GM12878 (cell line): Measurements from ENCODE around the gene NEK10. TPM values are rescaled to one million over a fixed set of nuclear protein-coding genes. Genes with fewer than 3 reads are reported as not detected.

Source experiments
- ATAC-seq: fragments of 200-7000 bp; cut with Tn5 transposase; 3 replicates; pipeline ENCODE4 v1.9.1; 2020; ENCODE audit warnings: mild to moderate bottlenecking, moderate library complexity
- BruUV-seq: library from RNA; stranded (reverse); fragments of 400-500 nt; replicated peaks from 2 replicates; lab custom pipeline; 2021; lab: Mats Ljungman, UMichigan
- CTCF ChIA-PET: fragments of 300-600 bp; sonication (Branson Sonifier 250); formaldehyde crosslinking; extraction: SDS; loops from one replicate; lab custom pipeline; 2021; ENCODE audit warnings: inconsistent platforms; lab: Yijun Ruan, JAX
- POLR2A ChIA-PET: fragments of 350-600 bp; formaldehyde crosslinking; extraction: SDS; loops from one replicate; lab custom pipeline; 2021; ENCODE audit warnings: inconsistent platforms; lab: Charles Lee
- RAD21 ChIA-PET: fragments of 300-600 bp; sonication (Branson Sonifier 250); formaldehyde crosslinking; loops from one replicate; lab custom pipeline; 2023; ENCODE audit warnings: antibody characterized with exemption; ENCODE audit not compliant: unreplicated experiment; lab: Charles Lee
- SMC1A ChIA-PET: fragments of 300-600 bp; sonication (Branson Sonifier 250); formaldehyde crosslinking; loops from one replicate; lab custom pipeline; 2023; ENCODE audit not compliant: unreplicated experiment, uncharacterized antibody; lab: Charles Lee
- DNase-seq: peaks from one replicate; pipeline ENCODE4 v3.0.0-alpha.2; 2011; ENCODE audit warnings: low read depth, low spot score
- FAIRE-seq: peaks from 3 replicates; lab custom pipeline; 2011; peaks lifted over from hg19 to GRCh38; lab: Jason Lieb, UNC
- H2AFZ ChIP-seq: 2 replicates; pipeline ENCODE4 v1.6.0; 2011; ENCODE audit warnings: low read depth, low read length, control low read depth; ENCODE audit not compliant: control insufficient read depth
- H3K27ac ChIP-seq: 2 replicates; pipeline ENCODE4 v1.5.1; 2011; ENCODE audit warnings: control low read depth; ENCODE audit not compliant: control insufficient read depth, insufficient read depth
- H3K27me3 ChIP-seq, 2 experiments: replicated peaks in 1 of 2; 2 replicates each; pipeline versions ENCODE4 v1.6.0 to v1.6.1; 2011; ENCODE audit warnings: low read length in 1 of 2; ENCODE audit not compliant: control insufficient read depth in 2 of 2, insufficient read depth in 2 of 2
- H3K36me3 ChIP-seq, 2 experiments: 2 replicates each; pipeline ENCODE4 v1.5.1; 2011; ENCODE audit warnings: low read length in 1 of 2; ENCODE audit not compliant: control insufficient read depth in 2 of 2, insufficient read depth in 2 of 2
- H3K4me1 ChIP-seq: 2 replicates; pipeline ENCODE4 v1.6.1; 2011; ENCODE audit warnings: mild to moderate bottlenecking, low read length, moderate library complexity, mixed read lengths; ENCODE audit not compliant: control insufficient read depth, insufficient read depth
- H3K4me2 ChIP-seq: 2 replicates; pipeline ENCODE4 v1.6.0; 2011; ENCODE audit warnings: control low read depth; ENCODE audit not compliant: control insufficient read depth, insufficient read depth
- H3K4me3 ChIP-seq: fragments of 200-600 bp; sonication (generic); 2 replicates; pipeline ENCODE4 v1.5.1; 2016
- H3K79me2 ChIP-seq: 2 replicates; pipeline ENCODE4 v1.6.0; 2011; ENCODE audit warnings: low read length; ENCODE audit not compliant: control insufficient read depth, insufficient read depth
- H3K9ac ChIP-seq: 2 replicates; pipeline ENCODE4 v1.8.0; 2011; ENCODE audit warnings: low read length, control low read depth, mixed read lengths; ENCODE audit not compliant: control insufficient read depth, insufficient read depth
- H3K9me3 ChIP-seq: replicated peaks from 3 replicates; pipeline ENCODE4 v1.5.1; 2011; ENCODE audit warnings: mild to moderate bottlenecking, low read length; ENCODE audit not compliant: control insufficient read depth, insufficient read depth
- H4K20me1 ChIP-seq: 2 replicates; pipeline ENCODE4 v1.6.0; 2011; ENCODE audit not compliant: control insufficient read depth, insufficient read depth
- ATF7 ChIP-seq: fragments of 450-650 bp; IDR thresholded peaks from 2 replicates; pipeline ENCODE4 v1.6.1; 2016; ENCODE audit warnings: low read depth, mild to moderate bottlenecking
- CBX3 ChIP-seq: fragments of 200-600 bp; sonication (generic); IDR thresholded peaks from 2 replicates; pipeline ENCODE4 v1.6.1; 2016; ENCODE audit warnings: low read depth, borderline replicate concordance
- E2F4 ChIP-seq: IDR thresholded peaks from 2 replicates; pipeline ENCODE4 v1.6.1; 2012; ENCODE audit warnings: low read depth, low read length, improper control_type of control experiment
- EP300 ChIP-seq, 2 experiments: fragments of 150-350 bp in 1 of 2; IDR thresholded peaks; 2 replicates each; pipeline ENCODE4 v1.6.1; 2011 to 2012; ENCODE audit warnings: low read depth in 2 of 2, low read length in 2 of 2, borderline replicate concordance in 1 of 2, improper control_type of control experiment in 1 of 2, inconsistent platforms in 1 of 2; ENCODE audit not compliant: control insufficient read depth in 1 of 2
- KAT2A ChIP-seq: conservative IDR thresholded peaks from 2 replicates; pipeline ENCODE4 v1.6.1; 2011; ENCODE audit warnings: low read depth, low read length; ENCODE audit not compliant: control insufficient read depth
- KDM1A ChIP-seq: fragments of 200-600 bp; sonication (generic); IDR thresholded peaks from 2 replicates; pipeline ENCODE4 v1.6.1; 2016; ENCODE audit warnings: borderline replicate concordance
- MEF2B ChIP-seq: fragments of 450-650 bp; IDR thresholded peaks from 2 replicates; pipeline ENCODE4 v1.6.1; 2018; ENCODE audit warnings: mild to moderate bottlenecking, moderate library complexity; ENCODE audit not compliant: partially characterized antibody, poor library complexity, severe bottlenecking
- MYC ChIP-seq: IDR thresholded peaks from 2 replicates; pipeline ENCODE4 v1.6.1; 2011; ENCODE audit warnings: mild to moderate bottlenecking, low read length, moderate library complexity, inconsistent platforms; ENCODE audit not compliant: insufficient read depth, insufficient replicate concordance, insufficient read length, severe bottlenecking
- PKNOX1 ChIP-seq: fragments of 450-650 bp; IDR thresholded peaks from 2 replicates; pipeline ENCODE4 v1.6.1; 2016; ENCODE audit warnings: mild to moderate bottlenecking
- POU2F2 ChIP-seq: IDR thresholded peaks from 3 replicates; pipeline ENCODE4 v1.6.1; 2011; ENCODE audit warnings: low read depth, mild to moderate bottlenecking, low read length, borderline replicate concordance
- PRDM15 ChIP-seq: fragments of 450-650 bp; formaldehyde crosslinking; IDR thresholded peaks from 2 replicates; pipeline ENCODE4 v1.4.0; 2020; ENCODE audit warnings: mild to moderate bottlenecking, moderate library complexity
- RBBP5 ChIP-seq: fragments of 200-600 bp; sonication (generic); conservative IDR thresholded peaks from 2 replicates; pipeline ENCODE4 v1.6.1; 2016
- SUZ12 ChIP-seq: fragments of 200-600 bp; sonication (generic); IDR thresholded peaks from one replicate; pipeline ENCODE4 v1.6.1; 2018; ENCODE audit warnings: antibody characterized with exemption, mild to moderate bottlenecking; ENCODE audit not compliant: unreplicated experiment
- ZSCAN29 ChIP-seq: fragments of 450-650 bp; IDR thresholded peaks from 2 replicates; pipeline ENCODE4 v1.6.1; 2017; ENCODE audit warnings: mild to moderate bottlenecking, moderate library complexity
- WGBS: methylation state at CpG from one replicate; pipeline ENCODE4 v1.1.6; 2016; ENCODE audit warnings: low lambda C conversion rate; ENCODE audit not compliant: insufficient replicate concordance, insufficient coverage; ENCODE audit errors: missing lambda C conversion rate; 5-methylcytosine and 5-hydroxymethylcytosine counted together
- in situ Hi-C: fragments of 300-500 bp; cut with MboI; formaldehyde crosslinking; loops from 9 replicates; pipeline ENCODE4 v1.14.3; 2018; ENCODE audit warnings: mixed read lengths
- intact Hi-C: fragments of 100-400 bp; cut with micrococcal nuclease; formaldehyde crosslinking; loops from one replicate; pipeline ENCODE4 v1.14.2; 2022; ENCODE audit not compliant: unreplicated experiment
- polyA plus RNA-seq, 11 experiments: library from polyadenylated mRNA; depleted of rRNA in 4 of 11; unstranded in 6 of 11; stranded (reverse) in 5 of 11; fragments of >200 nt; fragmentation: Nextera tagmentation in 4 of 11; fragmentation: Illumina TruSeq in 1 of 11; extraction: Ambion mirVana in 4 of 11; extraction: Trizol in 1 of 11; gene quantifications; 1 replicate in 1 of 11; 2 replicates in 10 of 11; pipeline versions ENCODE4 v1.2.1 to v1.2.3, GENCODE V29; 2011 to 2016; ENCODE audit warnings: inconsistent platforms in 2 of 11, missing spikeins in 2 of 11, low read depth in 1 of 11
- total RNA-seq, 4 experiments: library from RNA; depleted of rRNA in 3 of 4; stranded (reverse); fragments of >200 nt in 3 of 4; fragmentation: Illumina TruSeq in 1 of 4; extraction: Trizol in 1 of 4; gene quantifications; 2 replicates each; pipeline versions ENCODE4 v1.2.1 to v1.2.3, GENCODE V29; 2013 to 2021

The NEK10 gene
- total and polyA plus RNA-seq, 10 of the 15 experiments (the other 5 are each of a cell fraction or from before 2014, with no cell fraction given) = 0.06 to 0.40 (median 0.16) TPM; not detected in 2

DNA sequence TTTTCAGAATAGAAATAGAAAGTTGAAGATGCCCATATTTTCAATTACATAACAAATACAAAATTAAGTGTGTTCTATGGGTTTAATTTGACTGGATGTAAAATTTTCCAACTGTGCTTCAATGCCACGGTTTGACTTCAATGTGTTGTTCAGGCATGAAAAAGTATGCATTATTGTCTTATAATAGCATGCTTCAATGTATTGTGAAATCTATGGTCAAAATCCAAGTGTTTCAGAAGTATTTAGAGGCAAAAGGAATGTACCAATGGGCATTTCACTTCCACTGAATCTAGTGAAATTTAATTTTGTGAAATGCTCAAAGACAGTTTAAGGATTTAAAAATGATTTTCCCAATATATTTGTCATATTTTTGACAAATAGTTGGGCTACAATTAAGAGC lies 16.0 kb downstream of the NEK10 start (continued):
- TF ChIP-seq PKNOX1 (no peak), E2F4 (no peak), KDM1A (no peak)

DNA sequence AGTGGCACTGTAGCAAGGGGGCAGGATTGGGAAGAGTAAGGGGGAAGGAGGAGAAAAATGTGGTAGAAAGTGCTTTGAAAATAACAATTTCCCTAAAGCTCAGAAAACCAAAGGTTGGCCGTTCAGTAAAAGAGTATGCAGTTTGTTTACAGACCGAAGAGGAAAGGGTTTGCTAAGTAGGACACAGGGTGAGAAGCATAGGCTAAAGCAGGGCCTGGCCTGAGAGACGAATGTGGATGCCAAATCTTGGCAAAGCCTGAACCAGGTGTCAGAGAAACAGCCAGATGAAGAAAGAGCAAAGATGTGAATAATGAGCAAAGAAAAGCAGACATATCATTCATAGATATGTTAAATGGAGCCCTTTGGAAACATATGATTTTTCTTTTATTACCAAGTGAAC lies 17.1 kb downstream of the NEK10 start:
- SMC1A ChIA-PET = no interaction called here
- Histone ChIP-seq H3K4me2 (no peak overlapping the region), H3K36me3 (no peaks in the 10 kb centered on the region), H3K9ac (no peak overlapping the region), H2AFZ (no peak overlapping the region), H3K4me1 (peaks cover 10% of the 10 kb centered on the region), H3K9me3 (no peaks in the 10 kb centered on the region), H3K27ac (no peak overlapping the region), H3K79me2 (no peaks in the 10 kb centered on the region), H3K27me3 (no peaks in the 10 kb centered on the region), H3K4me3 (no peak overlapping the region), H4K20me1 (no peaks in the 10 kb centered on the region)
- intact Hi-C loops = no loop called here
- 95% methylated on average over 3 of the region's 3 CpGs for WGBS
- POLR2A ChIA-PET = no interaction called here
- in situ Hi-C loops = no loop called here
- FAIRE-seq = no peak
- no TSS peak for BruUV-seq
- no peak for ATAC-seq
- no peak for DNase-seq
- CTCF ChIA-PET = no interaction called here
- RAD21 ChIA-PET = no interaction called here
- TF ChIP-seq SUZ12 = no peak
- TF ChIP-seq EP300 (IDR thresholded peaks at IDR 0.05; ENCODE audit: borderline replicate concordance in 1 of 2, control insufficient read depth in 1 of 2, low read depth in 2 of 2, low read length in 2 of 2) = no peak
- no peak for TF ChIP-seq MEF2B
- no peak for TF ChIP-seq MYC
- TF ChIP-seq ATF7 = no peak
- no peak for TF ChIP-seq CBX3
- no peak for TF ChIP-seq KDM1A
- no peak for TF ChIP-seq POU2F2
- no peak for TF ChIP-seq KAT2A
- TF ChIP-seq RBBP5 = no peak
- TF ChIP-seq ZSCAN29 = no peak
- TF ChIP-seq PRDM15 = no peak
